HG03378 (cell line): Measurements from ENCODE around the gene MARK4.
"Not testable (repeated sequence)": the region's sequence is repeated elsewhere in the genome, so short reads cannot be mapped to it uniquely, and the experiment has no call there.

Experiments used
- ATAC-seq: cut with Tn5 transposase; IDR thresholded peaks from one replicate; pipeline ENCODE4 v1.9.1; 2021; ENCODE audit warnings: mild to moderate bottlenecking, moderate library complexity; ENCODE audit not compliant: unreplicated experiment

MARK4 gene

DNA sequence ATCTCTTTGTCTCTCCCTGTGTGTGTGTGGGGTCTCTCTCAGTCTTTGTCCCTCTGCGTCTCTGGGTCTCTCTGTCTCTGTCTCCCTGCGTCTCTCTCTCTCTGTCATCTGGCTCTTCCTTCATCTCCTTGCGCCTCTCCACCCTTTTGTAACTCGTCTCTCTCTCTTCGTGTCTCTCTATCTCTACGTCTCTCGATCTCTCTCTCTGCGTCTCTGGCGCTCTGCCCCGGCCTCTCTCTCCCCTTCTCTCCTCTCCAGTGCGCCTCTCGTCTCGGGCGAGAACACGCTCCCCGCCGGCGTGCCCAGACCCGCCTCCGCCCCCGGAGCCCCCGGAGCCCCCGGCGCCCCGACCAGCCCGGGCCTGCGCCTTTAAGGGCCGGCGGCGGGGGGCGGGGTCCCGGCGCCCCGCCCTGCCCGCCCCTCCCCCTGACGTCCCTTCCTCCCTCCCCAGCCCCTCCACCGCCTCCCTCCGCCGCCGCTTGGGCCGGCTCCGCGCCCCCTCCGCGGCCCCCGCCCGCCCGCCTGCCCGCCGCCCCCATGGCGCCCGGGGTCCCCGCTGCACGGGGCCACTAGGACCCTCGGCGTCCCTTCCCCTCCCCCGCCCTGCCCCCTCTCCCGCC, at the start of gene MARK4:
Gene MARK4, plus strand, starts transcription at position 440 of the 620 bp plus-strand sequence. CDS start 318 bp downstream, outside the sequence.
- ATAC-seq, result no peak

DNA sequence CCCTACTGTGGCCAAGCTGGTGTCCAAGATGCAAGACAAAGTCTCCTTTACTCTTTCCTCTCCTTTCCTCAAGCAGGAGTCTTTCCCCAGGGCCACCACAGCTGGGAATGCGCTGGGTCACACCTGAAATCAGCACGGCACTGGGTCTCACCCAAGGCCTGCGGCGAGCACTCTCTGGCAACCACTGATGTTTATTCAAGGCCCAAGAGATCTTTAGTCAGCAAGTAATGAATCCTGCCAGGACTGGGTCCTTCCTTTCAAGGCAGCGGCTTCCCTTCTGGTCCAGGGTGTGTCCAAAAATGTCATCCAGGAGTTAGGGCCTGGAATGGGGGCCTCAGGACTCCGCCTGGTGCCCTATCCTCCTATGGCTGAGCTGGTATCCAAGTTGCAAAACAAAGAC, 48.4 kb upstream of the MARK4 start:
- ATAC-seq, result no peak

DNA sequence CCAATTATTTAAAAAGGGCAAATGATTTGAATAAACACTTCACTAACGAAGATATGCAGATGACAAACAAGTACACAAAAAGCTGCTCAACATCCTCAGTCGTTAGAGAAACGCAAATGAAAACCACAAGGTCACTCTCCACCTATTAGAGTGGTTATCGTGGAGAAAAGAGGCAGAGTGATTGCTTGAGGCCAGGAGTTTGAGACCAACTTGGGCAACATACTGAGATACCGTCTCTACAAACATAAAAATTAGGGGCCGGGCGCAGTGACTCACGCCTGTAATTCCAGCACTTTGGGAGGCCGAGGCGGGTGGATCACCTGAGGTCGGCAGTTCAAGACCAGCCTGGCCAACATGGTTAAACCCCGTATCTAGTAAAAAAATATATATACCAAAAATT, 45.3 kb upstream of the MARK4 start:
- ATAC-seq, result no peak

DNA sequence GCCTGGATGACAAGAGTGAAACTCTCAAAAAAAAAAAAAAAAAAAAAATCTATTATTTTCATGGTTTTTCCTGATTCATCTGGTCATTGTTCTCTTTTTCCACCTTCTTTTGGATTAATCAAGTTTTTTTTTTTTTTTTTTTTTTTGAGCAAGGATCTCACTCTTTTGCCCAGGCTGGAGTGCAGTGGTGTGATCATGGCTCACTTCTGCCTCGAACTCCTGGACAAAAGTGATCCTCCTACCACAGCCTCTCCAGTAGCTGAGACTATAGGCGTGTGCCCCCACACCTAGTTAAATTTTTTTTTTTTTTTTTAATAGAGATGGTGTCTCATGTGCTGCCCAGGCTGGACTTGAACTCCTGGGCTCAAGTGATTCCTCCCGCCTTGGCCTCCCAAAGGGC, 44.7 kb upstream of the MARK4 start:
- ATAC-seq, result no peak

DNA sequence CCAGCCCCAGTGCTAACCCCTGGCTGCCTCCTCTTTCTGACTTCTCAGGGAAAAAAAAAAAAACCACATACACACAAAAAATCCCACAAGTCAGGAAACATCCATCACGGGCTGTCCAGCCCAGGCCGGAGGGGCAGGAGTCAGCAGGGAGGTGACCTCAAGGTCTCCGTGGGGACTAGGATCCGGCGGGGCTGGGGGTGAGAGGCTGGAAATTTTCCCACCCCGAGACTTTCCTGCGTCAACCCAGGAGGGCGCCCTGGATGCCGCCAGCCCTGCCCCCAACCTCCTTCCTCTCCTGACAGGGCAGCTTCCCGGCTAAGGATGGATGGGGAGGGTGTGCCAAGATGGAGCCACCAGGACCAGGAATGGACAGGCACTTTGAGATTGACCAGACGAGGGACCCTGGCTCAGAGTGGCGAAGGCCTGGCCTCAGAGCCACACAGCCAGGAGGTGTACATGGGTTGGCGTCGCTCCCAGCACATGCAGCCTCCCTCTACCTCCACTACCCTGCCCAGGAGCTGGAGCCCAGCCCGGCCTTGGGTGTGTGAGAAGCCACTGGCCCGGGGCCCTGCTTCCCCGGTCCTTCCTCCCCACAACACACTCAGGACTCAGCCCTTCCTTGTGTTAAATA, 39.2 kb upstream of the MARK4 start:
- ATAC-seq, result no peak

DNA sequence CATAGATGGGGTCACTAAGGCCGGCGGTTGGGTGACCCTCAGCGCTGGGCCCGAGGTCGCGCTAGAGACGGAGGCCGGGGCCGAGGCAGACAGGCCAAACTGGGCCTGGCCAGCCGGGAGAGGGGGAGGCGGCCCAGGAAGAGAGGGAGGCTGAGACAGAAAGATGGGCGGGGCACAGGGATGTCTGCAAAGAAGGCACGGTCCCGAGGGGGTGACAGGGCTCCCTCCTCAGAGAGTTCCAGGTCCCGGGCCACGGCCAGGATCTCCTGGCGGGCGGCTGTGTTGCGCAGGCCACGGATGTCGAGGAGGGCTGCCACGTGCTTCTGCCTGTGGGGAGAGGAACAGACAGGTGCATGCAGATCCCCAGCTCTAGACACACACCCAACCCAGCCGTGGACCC, 38.0 kb upstream of the MARK4 start:
- no peak for ATAC-seq

DNA sequence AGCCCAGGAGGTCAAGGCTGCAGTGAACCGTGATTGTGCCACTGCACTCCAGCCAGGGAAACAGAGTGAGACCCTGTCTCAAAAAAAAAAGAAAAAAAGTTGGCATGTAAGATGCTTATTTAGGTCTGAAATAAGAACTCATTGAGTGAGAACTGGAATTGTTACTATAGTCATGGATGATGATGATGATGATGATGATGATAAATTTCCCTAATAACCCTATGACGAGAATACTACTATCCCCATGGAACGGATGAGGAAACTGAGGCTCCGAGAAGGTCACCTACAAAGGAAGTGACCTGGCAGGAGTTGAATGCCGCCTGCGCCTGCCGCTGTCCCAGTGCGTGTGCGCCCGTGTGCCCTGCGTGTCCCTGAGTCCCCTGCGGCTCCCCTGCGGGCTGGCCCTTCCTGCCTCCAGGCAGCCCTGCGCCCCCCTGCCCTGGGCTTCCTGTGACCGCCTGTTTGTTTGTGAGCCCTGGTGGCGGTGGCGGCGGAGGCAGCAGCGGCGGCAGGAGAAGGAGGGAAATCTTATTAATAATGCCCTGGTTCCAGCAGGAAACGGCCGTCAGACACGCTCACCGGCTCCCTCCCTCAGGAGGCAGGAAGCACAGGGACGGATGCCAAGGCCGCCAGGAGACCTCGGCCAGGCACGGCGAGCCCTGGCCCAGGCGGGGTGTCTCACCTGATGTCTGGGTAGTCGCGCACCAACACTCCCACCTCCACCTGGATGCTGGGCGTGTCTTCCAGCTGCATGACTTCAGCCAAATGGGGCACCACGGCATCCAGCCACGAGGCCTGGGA, 35.5 kb upstream of the MARK4 start:
- ATAC-seq, result no peak

DNA sequence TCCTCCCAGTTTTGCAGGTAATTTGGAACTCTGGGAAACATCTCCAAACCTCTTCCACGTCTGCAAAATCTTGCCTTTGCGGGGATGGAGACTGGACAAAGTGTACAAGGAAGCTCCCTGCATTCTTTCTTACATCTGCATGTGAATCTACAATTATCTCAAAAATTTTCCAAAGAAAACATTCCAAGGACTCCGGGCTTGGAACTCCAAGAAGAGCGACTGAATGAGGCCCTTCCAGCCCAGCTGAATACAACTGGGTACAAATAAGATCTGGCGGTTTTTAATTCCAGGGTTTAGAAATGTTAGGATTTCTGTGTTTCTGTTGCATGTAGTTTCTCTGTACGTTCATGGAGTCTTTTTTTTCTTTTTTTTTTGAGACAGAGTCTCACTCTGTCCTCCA, 34.4 kb upstream of the MARK4 start:
- ATAC-seq, result no peak

DNA sequence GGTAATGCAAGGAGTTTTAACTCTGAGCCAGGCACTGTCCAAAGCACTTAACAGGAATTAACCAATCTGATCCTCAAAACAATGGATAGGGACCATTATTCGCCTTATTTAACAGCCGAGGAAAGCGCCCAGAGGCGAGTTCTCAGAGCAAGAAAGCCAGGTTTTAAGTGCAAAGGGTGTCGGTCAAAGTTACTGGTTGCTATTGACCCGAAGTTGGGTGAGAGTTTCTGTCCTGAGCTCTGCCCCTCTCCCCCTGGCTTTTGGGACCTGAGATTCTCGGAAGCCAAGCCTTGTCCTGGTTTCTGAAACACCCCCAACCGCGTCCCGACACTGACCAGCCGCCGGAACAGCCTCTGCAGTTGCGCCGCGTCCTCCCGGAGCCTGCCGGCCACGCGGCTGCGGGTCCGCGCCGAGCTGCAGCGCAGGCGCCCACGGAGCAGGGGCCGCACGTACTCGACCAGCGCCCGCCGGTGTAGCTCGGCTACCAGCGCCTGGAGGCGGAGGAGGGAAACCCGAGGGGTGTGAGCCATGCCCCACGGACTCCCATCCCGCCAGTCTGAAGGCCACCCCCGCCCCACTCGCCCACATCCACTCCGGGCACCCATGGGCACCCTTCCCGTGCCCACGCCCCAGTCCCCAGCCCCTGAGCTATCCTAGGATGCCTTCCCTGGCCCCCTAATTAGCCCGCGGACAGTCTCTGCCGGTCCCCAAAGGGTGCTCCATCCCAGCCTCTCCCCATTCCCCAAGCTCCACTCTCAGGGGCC, 33.7 kb upstream of the MARK4 start:
- ATAC-seq, result no peak

DNA sequence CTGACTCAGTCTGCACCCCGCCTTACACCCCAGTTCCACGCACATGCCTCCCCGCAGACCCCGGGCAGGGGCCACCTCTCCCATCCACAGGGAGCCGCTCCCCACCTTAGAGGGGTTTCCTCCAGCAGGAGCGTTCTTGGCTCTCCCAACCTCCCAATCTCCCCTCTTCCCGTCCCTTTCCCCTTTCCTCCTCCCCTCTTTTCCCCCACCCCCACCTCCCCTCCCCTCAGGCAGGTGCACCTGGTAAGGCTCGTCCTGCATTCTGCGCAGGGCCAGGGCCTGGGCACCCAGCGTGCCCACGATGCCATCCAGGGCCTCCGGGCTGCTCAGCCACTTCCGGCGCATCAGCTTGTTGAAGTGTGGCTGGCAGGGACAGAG, 33.1 kb upstream of the MARK4 start:
- no peak for ATAC-seq

DNA sequence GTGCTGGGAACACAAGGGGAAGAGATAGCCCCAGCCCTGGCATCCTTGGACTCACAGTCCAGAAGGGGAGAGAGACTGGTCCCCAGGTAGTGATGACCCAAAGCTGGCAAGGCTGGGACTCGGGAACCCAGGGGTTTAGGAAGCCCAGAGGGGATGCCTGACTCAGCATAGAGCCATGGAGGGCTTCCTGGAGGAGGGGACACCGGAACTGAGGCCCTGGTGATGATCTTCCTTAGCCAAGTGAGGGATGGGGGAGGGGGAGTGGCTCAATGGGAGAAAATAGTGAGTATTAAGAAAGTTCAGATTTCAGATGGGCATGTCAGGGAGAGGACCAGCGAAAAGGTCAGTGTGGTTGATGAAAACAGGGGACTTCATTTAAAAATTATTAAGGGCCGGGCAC, 32.6 kb upstream of the MARK4 start:
- ATAC-seq, result no peak

DNA sequence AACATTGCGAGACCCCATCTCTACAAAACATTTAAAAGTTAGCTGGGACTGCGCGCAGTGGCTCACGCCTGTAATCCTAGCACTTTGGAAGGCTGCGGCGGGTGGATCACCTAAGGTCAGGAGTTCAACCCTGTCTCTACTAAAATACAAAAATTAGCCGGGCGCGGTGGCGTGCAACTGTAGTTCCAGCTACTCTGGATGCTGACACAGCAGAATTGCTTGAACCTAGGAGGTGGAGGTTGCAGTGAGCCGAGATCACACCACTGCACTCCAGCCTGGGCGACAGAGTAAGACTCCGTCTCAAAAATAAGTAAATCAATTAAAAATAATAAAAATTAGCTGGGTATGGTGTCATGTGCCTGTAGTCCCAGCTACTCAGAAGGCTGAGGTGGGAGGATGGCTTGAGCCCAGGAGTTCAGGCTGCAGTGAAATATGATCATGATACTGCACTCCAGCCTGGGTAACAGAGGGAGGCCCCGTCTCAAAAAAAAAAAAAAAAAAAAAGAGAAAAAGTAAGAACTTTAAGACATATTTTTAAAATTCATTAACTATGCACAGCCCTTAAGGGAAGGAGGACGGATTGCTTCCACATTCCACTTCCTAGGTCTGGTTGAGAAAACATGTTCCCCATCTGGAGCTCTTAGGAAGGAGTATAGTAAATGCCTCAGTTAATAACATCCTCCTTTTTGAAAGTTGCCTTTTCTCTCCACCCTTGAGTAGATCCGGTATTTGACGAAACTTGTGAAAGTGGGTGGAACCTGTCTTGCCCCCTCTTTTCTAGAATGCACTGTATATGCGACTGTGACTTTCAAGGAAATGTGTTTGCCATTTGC, 31.9 kb upstream of the MARK4 start:
- ATAC-seq, result no peak

DNA sequence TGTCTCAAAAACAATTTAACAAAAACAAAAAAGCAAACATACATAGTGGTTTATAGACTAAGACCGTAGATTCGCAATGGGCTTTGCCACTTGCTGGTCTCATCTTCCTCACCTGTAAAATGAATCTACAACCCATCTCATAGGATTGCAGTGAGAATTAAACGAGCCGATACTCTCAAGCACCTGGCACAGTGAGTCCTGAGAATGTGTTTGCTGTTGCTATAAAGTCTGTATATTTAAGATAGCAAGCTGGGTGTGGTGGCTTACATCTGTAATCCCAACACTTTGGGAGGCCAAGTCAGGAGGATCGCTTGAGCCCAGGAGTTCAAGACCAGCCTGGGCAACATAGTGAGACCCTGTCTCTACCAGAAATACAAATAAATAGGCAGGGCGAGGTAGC, 28.3 kb upstream of the MARK4 start:
- no peak for ATAC-seq

DNA sequence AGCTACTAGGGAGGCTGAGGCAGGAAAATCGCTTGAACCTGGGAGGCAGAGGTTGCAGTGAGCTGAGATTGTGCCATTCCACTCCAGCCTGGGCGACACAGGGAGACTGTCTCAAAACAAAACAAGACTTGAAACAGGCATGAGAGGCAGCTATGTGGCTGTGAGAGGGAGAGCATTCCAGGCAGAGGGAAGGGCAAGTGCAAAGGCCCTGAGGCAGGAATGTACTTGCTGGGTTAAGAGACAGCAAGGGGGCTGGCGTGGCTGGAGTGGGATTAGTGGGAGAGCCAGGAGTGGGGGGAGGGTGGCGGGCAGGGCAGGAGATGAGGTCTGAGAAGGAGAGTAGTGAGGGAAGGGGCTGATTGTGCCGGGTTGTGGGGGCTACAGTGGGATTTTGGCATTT, 27.2 kb upstream of the MARK4 start:
- no peak for ATAC-seq

DNA sequence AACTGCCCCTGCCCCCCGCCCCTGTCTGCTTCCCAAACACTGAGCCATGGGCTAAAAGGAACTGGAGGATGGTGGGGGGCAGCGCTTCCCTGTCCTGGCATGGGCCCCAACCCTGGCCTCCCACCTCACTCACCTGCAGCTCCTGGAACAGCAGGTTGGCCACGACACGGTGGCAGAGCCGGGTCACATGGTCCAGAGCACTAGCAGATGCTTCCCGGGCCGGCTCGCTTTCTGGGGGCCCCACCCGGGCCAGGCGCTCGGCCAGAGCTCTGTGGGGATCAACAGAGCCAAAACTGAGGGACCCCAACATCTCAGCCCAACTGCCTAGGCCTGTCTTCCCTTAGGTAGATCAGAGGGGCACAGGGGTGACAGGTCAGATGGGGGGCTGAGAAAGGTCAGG, 26.4 kb upstream of the MARK4 start:
- ATAC-seq, result no peak

DNA sequence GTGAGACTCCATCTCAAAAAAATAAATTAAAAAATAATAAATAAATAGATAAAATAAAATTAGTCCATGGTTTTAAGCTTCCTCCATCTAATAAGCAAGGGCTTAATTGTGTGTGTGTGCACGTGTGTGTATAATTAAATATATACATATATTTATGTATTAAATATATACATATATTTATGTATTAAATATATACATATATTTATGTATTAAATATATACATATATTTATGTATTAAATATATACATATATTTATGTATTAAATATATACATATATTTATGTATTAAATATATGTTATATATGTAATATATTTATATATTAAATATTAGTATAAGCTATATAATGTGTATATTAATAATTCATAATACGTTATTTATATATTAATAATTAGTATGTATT, 22.0 kb upstream of the MARK4 start:
- ATAC-seq, result not testable (repeated sequence)

DNA sequence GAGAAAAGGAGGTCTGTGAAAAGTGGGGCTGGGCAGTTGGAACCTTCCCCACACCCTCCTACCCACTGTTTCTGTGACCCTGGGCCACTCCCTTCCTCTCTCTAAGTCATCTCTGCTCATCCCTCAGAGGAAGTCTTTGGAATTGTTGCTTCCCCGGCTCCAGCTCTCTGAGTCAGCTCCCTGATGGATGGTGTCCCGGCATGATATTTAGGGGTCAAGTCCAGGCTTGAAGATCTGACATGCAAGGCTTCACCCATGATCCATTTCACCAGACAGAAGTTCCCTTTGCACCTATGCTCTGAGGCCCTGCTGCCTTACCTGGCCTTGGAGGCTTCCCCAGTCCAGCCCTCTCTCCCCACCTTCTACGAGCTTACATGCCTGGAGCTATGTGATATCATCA, 19.2 kb upstream of the MARK4 start:
- no peak for ATAC-seq

DNA sequence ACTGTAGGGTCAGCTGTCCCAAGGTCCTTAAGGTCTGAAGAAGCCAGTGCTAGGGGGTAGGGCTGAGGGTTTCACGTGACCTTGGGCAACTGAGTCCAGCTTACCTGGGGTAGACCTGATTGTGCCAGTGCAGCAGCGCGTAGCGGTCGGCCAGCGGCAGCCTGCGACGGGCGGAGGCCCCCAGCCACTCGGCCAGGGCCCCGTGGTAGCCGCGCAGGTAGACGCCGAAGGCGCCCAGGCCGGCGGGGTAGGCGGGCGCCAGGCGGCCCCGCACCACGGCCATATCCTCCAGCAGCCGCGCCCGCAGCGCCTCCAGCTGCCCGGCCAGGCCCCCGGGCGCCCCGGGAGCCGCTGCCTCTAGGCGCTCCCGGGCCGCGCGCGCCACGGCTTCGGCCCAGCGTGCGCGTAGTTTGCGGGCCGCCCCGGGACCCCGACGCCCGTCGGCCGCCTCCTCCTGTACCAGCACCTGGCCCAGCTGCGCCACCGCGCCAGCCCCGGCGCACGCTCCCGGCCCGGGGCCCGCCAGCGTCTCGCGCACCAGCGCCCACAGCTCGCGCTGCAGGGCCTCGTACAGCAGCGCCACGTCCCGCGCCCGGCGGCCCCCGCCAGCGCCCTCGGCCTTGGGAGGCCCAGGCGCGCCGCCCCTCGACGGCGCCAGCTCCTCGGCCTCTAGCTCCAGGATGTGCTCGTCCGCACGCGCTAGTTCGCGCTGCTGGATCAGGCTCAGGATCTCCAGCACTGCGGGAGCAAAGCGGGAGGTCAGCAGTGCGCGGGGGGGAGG, 16.8 kb upstream of the MARK4 start:
- no peak for ATAC-seq

DNA sequence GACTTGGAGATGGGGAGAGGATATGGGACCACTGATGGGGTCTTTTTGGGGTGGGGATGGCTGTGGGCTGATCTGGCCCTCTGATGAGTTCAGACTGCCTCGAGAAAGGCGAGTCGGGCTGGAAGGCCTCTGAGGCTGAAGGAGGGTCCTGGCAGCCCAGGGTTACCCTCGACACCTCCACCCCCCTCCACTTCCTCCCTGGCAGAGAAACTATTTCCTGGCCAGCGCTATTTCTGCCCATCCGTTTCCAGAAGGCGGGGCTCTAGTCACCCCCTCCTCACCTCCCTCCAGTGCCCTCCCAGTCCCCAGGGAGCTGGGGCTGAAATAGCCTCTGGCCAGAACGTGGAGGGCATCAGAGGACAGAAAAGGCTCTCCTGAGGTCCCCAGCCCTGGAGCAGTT, 15.6 kb upstream of the MARK4 start:
- no peak for ATAC-seq

DNA sequence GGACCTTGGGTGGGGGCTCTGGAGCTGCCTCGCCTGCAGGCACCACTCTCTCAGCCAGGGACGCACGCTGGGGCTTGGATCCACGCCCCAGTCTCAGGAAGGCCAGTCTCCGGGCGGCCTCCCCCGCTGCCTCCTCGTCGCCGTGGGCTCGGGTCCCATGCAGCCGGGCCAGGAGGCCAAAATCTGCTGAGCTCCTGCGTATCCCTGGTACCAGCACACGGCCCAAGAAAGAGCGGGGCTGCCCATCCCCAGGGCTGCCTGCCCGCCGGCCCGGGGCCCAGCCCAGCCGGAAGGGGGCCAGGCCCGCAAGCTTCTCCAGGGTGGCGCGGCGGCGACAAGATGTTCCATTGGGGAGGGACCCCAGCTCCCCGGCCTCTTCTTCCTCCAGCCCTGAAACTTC, 12.5 kb upstream of the MARK4 start:
- no peak for ATAC-seq
